Measurements from ENCODE around the gene SYP.

DNA sequence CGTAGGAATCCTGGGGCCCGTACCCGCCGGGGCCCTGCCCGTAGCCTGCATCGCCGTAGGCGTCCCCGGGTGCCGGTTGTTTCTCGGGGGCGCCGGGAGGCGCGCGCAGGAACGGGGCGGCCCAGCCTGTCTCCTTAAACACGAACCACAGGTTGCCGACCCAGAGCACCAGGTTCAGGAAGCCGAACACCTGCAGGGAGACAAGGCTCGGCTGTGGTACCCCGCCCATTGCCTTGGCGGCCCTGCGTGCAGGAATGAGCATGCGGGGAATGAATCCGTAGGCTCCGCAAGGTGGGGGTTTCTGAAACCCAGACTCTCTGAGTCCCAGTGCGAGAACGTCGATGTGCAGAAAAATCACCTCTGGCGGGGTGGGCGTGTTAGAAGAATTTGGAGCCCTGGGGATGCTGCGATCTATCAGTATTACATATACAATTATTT is 8.4 kb downstream of the SYP start:
- TF ChIP-seq, protein P1, sequence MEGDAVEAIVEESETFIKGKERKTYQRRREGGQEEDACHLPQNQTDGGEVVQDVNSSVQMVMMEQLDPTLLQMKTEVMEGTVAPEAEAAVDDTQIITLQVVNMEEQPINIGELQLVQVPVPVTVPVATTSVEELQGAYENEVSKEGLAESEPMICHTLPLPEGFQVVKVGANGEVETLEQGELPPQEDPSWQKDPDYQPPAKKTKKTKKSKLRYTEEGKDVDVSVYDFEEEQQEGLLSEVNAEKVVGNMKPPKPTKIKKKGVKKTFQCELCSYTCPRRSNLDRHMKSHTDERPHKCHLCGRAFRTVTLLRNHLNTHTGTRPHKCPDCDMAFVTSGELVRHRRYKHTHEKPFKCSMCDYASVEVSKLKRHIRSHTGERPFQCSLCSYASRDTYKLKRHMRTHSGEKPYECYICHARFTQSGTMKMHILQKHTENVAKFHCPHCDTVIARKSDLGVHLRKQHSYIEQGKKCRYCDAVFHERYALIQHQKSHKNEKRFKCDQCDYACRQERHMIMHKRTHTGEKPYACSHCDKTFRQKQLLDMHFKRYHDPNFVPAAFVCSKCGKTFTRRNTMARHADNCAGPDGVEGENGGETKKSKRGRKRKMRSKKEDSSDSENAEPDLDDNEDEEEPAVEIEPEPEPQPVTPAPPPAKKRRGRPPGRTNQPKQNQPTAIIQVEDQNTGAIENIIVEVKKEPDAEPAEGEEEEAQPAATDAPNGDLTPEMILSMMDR (IDR thresholded peaks at IDR 0.05; ENCODE audit: low read depth, low read length, missing input control), result no peak
- TF ChIP-seq, protein P2, sequence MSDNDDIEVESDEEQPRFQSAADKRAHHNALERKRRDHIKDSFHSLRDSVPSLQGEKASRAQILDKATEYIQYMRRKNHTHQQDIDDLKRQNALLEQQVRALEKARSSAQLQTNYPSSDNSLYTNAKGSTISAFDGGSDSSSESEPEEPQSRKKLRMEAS (IDR thresholded peaks at IDR 0.05), result no peak
- TF ChIP-seq RXRA (IDR thresholded peaks at IDR 0.05) (no peak), FOXA1 (IDR thresholded peaks at IDR 0.05) (no peak)
- TF ChIP-seq, protein P3, sequence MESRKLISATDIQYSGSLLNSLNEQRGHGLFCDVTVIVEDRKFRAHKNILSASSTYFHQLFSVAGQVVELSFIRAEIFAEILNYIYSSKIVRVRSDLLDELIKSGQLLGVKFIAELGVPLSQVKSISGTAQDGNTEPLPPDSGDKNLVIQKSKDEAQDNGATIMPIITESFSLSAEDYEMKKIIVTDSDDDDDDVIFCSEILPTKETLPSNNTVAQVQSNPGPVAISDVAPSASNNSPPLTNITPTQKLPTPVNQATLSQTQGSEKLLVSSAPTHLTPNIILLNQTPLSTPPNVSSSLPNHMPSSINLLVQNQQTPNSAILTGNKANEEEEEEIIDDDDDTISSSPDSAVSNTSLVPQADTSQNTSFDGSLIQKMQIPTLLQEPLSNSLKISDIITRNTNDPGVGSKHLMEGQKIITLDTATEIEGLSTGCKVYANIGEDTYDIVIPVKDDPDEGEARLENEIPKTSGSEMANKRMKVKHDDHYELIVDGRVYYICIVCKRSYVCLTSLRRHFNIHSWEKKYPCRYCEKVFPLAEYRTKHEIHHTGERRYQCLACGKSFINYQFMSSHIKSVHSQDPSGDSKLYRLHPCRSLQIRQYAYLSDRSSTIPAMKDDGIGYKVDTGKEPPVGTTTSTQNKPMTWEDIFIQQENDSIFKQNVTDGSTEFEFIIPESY (IDR thresholded peaks at IDR 0.05), result no peak
